ENCODE results near the gene NACC2. TPM values are rescaled to one million over a fixed set of nuclear protein-coding genes. Genes with fewer than 3 reads are reported as not detected.

The NACC2 gene
- total RNA-seq, 1 donor from 2014 or later = 3.9 TPM

- DNase-seq = no peak
- Mint-ChIP-seq H3K36me3 (ENCODE audit: unreplicated experiment) (no peaks in the 10 kb centered on the region), H3K4me3 (ENCODE audit: unreplicated experiment) (no peak overlapping the region), H3K4me1 (ENCODE audit: low read depth, unreplicated experiment) (peaks cover 15% of the 10 kb centered on the region), H3K9me3 (ENCODE audit: unreplicated experiment) (peaks cover 3% of the 10 kb centered on the region), H3K27ac (ENCODE audit: unreplicated experiment) (no peak overlapping the region), H3K27me3 (ENCODE audit: unreplicated experiment) (peaks cover under 1% of the 10 kb centered on the region)
- TF ChIP-seq, protein P1, sequence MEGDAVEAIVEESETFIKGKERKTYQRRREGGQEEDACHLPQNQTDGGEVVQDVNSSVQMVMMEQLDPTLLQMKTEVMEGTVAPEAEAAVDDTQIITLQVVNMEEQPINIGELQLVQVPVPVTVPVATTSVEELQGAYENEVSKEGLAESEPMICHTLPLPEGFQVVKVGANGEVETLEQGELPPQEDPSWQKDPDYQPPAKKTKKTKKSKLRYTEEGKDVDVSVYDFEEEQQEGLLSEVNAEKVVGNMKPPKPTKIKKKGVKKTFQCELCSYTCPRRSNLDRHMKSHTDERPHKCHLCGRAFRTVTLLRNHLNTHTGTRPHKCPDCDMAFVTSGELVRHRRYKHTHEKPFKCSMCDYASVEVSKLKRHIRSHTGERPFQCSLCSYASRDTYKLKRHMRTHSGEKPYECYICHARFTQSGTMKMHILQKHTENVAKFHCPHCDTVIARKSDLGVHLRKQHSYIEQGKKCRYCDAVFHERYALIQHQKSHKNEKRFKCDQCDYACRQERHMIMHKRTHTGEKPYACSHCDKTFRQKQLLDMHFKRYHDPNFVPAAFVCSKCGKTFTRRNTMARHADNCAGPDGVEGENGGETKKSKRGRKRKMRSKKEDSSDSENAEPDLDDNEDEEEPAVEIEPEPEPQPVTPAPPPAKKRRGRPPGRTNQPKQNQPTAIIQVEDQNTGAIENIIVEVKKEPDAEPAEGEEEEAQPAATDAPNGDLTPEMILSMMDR (IDR thresholded peaks at IDR 0.05; ENCODE audit: partially characterized antibody, unreplicated experiment) = no peak
These were observed 36.2 kb downstream of the NACC2 start for GRCh38 chr9:136058801-136059302.

GRCh38 chr9:136058084-136058483 is 37.0 kb downstream of the NACC2 start:
- Mint-ChIP-seq H3K27me3 (ENCODE audit: unreplicated experiment) (no peaks in the 10 kb centered on the region), H3K4me3 (ENCODE audit: unreplicated experiment) (no peak overlapping the region), H3K4me1 (ENCODE audit: low read depth, unreplicated experiment) (peaks cover 17% of the 10 kb centered on the region), H3K36me3 (ENCODE audit: unreplicated experiment) (no peaks in the 10 kb centered on the region), H3K9me3 (ENCODE audit: unreplicated experiment) (peaks cover 3% of the 10 kb centered on the region), H3K27ac (ENCODE audit: unreplicated experiment) (no peak overlapping the region)
- no peak for DNase-seq
- TF ChIP-seq, protein P1 (IDR thresholded peaks at IDR 0.05; ENCODE audit: partially characterized antibody, unreplicated experiment) = no peak

DNA sequence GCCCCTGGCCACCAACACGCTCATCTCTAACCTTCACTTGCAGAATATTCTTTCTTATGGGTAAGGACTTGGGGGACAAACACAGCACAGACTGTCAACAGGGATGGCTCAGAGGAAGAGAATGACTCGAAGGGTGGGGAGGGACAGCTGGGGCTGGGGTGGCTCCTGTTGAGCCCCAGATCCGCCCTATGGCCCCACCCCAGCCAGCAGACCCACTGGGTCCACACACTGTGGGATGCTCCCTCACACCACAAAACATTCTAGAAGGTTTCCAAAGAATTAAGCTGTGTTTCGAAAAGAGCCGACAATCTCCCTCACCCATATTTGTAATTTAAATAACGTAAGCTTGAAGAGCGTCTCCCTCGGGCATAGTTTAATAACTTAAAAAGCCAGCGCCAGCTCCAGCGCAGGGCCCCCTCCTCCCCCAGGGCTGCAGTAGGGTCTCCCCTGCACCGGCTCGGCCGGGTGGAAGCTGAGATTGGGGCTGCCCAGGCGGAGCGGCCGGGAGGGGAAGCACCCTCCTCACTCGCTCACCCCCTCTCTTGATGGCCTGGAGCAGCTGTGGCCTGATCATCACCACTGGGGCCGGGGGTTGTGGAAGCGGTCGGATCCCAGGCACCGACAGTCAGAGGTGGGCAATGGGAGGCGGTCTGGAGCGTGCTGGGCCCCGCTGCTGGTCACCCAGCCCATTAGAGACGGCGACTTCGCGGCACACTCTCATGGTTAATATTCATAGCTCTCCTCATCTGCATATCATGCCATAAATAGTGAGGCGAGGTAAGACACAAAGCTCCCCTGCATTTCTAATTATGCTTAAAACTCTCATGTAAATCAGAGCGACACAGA is 37.6 kb downstream of the NACC2 start:
- Mint-ChIP-seq H3K4me3 (ENCODE audit: unreplicated experiment) (peak overlapping the region; percentile 38), H3K36me3 (ENCODE audit: unreplicated experiment) (no peaks in the 10 kb centered on the region), H3K4me1 (ENCODE audit: low read depth, unreplicated experiment) (peaks cover 19% of the 10 kb centered on the region), H3K27me3 (ENCODE audit: unreplicated experiment) (no peaks in the 10 kb centered on the region), H3K9me3 (ENCODE audit: unreplicated experiment) (peaks cover 3% of the 10 kb centered on the region), H3K27ac (ENCODE audit: unreplicated experiment) (no peak overlapping the region)
- DNase-seq = no peak
- TF ChIP-seq, protein P1 (IDR thresholded peaks at IDR 0.05; ENCODE audit: partially characterized antibody, unreplicated experiment) = no peak

GRCh38 chr9:136056546-136057235 is 38.4 kb downstream of the NACC2 start:
- Mint-ChIP-seq H3K27me3 (ENCODE audit: unreplicated experiment) (no peaks in the 10 kb centered on the region), H3K9me3 (ENCODE audit: unreplicated experiment) (peaks cover 3% of the 10 kb centered on the region), H3K36me3 (ENCODE audit: unreplicated experiment) (no peaks in the 10 kb centered on the region), H3K4me1 (ENCODE audit: low read depth, unreplicated experiment) (peaks cover 19% of the 10 kb centered on the region), H3K27ac (ENCODE audit: unreplicated experiment) (no peak overlapping the region), H3K4me3 (ENCODE audit: unreplicated experiment) (peak overlapping the region; percentile 12)
- TF ChIP-seq, protein P1 (IDR thresholded peaks at IDR 0.05; ENCODE audit: partially characterized antibody, unreplicated experiment) = no peak
- DNase-seq = no peak
